Peyer's patch (tissue), 4 donors: ENCODE measurements around the gene CCDC157. TPM values are rescaled to one million over a fixed set of nuclear protein-coding genes. Genes with fewer than 3 reads are reported as not detected.
"Not testable (repeated sequence)": the region's sequence is repeated elsewhere in the genome, so short reads cannot be mapped to it uniquely, and the experiment has no call there.

Experiments used
- DNase-seq, 3 donors: peaks; one replicate each; pipeline ENCODE4 v3.0.0-alpha.2; 2017 to 2019
- H3K27ac ChIP-seq, 4 donors: fragments of 200-600 bp; sonication (generic); one replicate each; pipeline ENCODE4 v1.5.1; 2016 to 2019
- H3K27me3 ChIP-seq, 2 donors: fragments of 200-600 bp; sonication (generic); one replicate each; pipeline ENCODE4 v1.5.1; 2019
- H3K36me3 ChIP-seq, 3 donors: fragments of 200-600 bp; sonication (generic); one replicate each; pipeline ENCODE4 v1.5.1; 2016 to 2019
- H3K4me1 ChIP-seq, 4 donors: fragments of 200-600 bp; sonication (generic); one replicate each; pipeline ENCODE4 v1.5.1; 2016 to 2019
- H3K4me3 ChIP-seq, 4 donors: fragments of 200-600 bp; sonication (generic); 1 replicate in 3 of 4; 2 replicates in 1 of 4; pipeline ENCODE4 v1.5.1; 2016 to 2019; ENCODE audit warnings: mild to moderate bottlenecking in 1 of 4
- H3K9me3 ChIP-seq, 4 donors: fragments of 200-600 bp; sonication (generic); one replicate each; pipeline ENCODE4 v1.5.1; 2016 to 2019; ENCODE audit warnings: mild to moderate bottlenecking in 1 of 4
- CTCF ChIP-seq, 6 experiments: fragments of 450-650 bp in 4 of 6; fragments of 200-600 bp in 2 of 6; sonication (generic) in 1 of 6; IDR thresholded peaks; one replicate each; pipeline ENCODE4 v1.5.1; 2017 to 2019; ENCODE audit warnings: antibody characterized with exemption in 6 of 6, mild to moderate bottlenecking in 3 of 6, moderate library complexity in 1 of 6
- POLR2A ChIP-seq, 2 donors: fragments of 450-650 bp; IDR thresholded peaks; one replicate each; pipeline ENCODE4 v1.5.1; 2017; ENCODE audit warnings: antibody characterized with exemption in 2 of 2, mild to moderate bottlenecking in 2 of 2, moderate library complexity in 2 of 2
- total RNA-seq, 4 donors: library from RNA; depleted of rRNA; stranded (reverse); fragments of >200 nt; gene quantifications; one replicate each; pipeline ENCODE4 v1.1.0, GENCODE V29; 2016

CCDC157 gene
- total RNA-seq, 4 donors from 2014 or later, result 3.5 to 8.8 (median 6.9) TPM

DNA sequence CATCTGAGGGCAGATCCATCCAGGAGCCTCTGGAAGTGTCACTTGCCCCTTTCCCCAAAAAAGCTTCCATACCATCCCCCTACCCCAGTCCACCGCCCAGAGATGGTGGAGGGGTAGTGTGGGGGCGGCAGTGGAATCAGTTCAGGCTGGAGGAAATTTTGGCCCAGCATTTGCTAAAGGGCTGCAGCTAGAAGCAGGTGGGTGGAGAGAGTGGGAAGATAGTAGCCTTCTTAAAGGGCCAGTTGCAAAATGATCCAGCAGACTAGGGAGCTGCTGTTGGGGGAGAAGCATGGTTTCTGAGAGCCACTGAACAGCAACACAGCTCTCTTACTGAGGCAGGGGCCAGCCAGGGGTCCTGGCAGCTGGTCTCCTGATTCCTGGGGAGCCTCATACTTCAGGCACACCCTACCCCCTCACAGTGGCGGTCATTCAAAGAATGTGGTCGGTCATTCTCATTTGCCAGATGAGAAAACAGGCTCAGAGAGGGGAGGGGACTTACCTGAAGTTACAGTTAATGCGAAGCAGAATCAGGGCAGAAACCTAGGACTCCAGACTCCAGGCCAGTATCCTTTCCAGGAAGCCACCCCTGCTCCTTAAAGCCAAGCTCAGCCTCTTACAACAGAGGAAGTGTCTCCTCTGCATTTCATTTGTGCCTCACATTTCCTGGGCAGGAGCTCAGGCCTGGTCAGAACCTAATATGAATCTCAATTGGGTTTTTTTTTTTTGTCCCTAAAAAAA lies 45.4 kb downstream of the CCDC157 start:
- no peak for TF ChIP-seq CTCF (IDR thresholded peaks at IDR 0.05)
- no peak for TF ChIP-seq POLR2A (IDR thresholded peaks at IDR 0.05)
- no peak for DNase-seq
- H3K27me3 ChIP-seq, result no peaks in the 10 kb centered on the region
- H3K27ac ChIP-seq, result no peak overlapping the region
- no peaks in the 10 kb centered on the region for H3K9me3 ChIP-seq
- H3K4me3 ChIP-seq, result no peak overlapping the region
- peaks cover 0 to 28% (median 3%) of the 10 kb centered on the region in 4 donors for H3K4me1 ChIP-seq
- peaks cover 0 to 19% (median 0%) of the 10 kb centered on the region in 3 donors for H3K36me3 ChIP-seq

DNA sequence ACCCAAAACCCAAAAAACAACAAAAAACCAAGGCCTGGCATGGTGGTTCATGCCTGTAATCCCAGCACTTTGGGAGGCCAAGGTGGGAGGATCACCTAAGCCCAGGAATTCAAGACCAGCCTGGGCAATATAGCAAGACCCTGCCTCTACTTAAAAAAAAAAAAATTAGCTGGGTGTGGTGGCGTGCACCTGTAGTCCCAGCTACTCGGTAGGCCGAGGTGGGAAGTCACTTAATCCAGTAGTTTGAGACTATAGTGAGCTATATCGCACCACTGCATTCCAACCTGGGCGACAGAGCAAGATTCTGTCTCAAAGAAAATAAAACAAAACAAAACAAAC lies 45.9 kb downstream of the CCDC157 start:
- Histone ChIP-seq H3K36me3 (peaks cover 0 to 25% (median 0%) of the 10 kb centered on the region in 3 donors), H3K4me1 (peaks cover 0 to 23% (median 0%) of the 10 kb centered on the region in 4 donors), H3K27ac (peak overlapping the region in 1 of 4 donors; percentile 25)
- not testable (repeated sequence) for H3K4me3 ChIP-seq, H3K9me3 ChIP-seq, DNase-seq, H3K27me3 ChIP-seq

DNA sequence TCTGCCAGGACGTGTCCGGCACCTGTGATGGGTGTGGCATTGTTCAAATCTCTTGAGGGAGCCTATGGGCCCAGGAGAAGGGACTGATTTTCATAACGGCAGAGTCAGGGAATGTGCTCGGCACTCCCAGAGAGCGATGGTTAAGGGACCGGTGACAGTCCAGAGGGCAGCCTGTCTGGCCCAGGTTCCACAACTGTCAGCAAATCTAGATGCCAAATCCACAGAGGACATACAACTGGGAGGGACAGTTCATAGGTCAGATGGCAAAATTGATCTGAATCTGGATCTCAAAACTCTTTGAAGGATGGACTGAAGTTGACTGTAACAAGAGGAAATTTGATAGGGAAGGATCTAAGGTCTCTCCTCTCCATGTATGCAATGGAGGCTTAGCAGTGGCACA lies 47.5 kb downstream of the CCDC157 start:
- no peak overlapping the region for H3K4me3 ChIP-seq
- H3K36me3 ChIP-seq, result peaks cover 0 to 41% (median 0%) of the 10 kb centered on the region in 3 donors
- no peaks in the 10 kb centered on the region for H3K9me3 ChIP-seq
- H3K27ac ChIP-seq, result peak overlapping the region in 1 of 4 donors; percentile 25
- DNase-seq, result no peak
- no peaks in the 10 kb centered on the region for H3K27me3 ChIP-seq
- peaks cover 0 to 9% (median 0%) of the 10 kb centered on the region in 4 donors for H3K4me1 ChIP-seq
- TF ChIP-seq POLR2A (IDR thresholded peaks at IDR 0.05) (no peak), CTCF (IDR thresholded peaks at IDR 0.05) (no peak)

GRCh38 chr22:30405731-30406130 lies 48.9 kb downstream of the CCDC157 start:
- Histone ChIP-seq H3K27ac (no peak overlapping the region), H3K4me3 (no peak overlapping the region)
- DNase-seq, result no peak

GRCh38 chr22:30406400-30406799 lies 49.6 kb downstream of the CCDC157 start:
- DNase-seq, result no peak
- Histone ChIP-seq H3K27ac (no peak overlapping the region), H3K9me3 (no peaks in the 10 kb centered on the region), H3K36me3 (peaks cover 0 to 58% (median 0%) of the 10 kb centered on the region in 3 donors), H3K4me1 (peaks cover 0 to 9% (median 0%) of the 10 kb centered on the region in 4 donors), H3K4me3 (no peak overlapping the region), H3K27me3 (no peaks in the 10 kb centered on the region)
- TF ChIP-seq POLR2A (IDR thresholded peaks at IDR 0.05) (no peak), CTCF (IDR thresholded peaks at IDR 0.05) (no peak)

More at GRCh38 chr22:30405731-30406130, 48.9 kb downstream of the CCDC157 start:
- Histone ChIP-seq H3K4me1 (peaks cover 0 to 9% (median 0%) of the 10 kb centered on the region in 4 donors), H3K36me3 (peaks cover 0 to 55% (median 0%) of the 10 kb centered on the region in 3 donors), H3K9me3 (no peaks in the 10 kb centered on the region), H3K27me3 (no peaks in the 10 kb centered on the region)
- TF ChIP-seq POLR2A (IDR thresholded peaks at IDR 0.05) (no peak), CTCF (IDR thresholded peaks at IDR 0.05) (no peak)

DNA sequence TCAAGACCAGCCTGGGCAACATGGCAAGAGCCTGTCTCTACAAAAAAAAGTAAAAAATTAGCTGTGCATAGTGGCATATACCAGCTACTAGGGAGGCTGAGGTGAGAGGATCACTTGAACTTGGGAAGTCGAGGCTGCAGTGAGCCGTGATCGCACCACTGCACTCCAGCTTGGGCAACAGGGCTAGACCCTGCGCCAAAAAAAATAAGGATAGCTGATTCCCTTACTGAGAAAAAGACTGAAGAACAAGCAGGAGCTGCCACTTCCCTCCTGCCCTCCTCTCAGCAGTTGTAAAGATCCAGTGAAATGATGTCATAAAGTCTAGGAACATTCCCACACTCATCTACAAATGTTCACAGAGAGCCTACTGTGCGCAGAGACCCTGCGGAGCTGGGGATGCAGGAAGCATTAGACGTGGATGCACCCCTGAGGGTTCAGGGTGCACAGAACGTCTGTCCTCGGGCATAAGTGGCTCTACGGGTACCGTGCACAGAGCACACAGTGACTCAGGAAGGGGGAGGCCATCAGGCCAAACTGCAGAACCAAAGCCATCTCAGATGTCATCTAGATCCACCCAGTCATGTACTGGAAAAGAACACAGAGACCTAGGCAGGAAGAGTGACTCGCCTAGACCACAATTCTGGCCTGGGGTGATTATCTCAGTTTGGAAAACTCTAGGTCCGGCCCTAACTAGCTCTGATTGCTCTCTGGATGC lies 51.7 kb downstream of the CCDC157 start:
- H3K4me3 ChIP-seq, result no peak overlapping the region
- H3K36me3 ChIP-seq, result peaks cover 0 to 64% (median 0%) of the 10 kb centered on the region in 3 donors
- H3K9me3 ChIP-seq, result no peaks in the 10 kb centered on the region
- DNase-seq, result no peak
- H3K27ac ChIP-seq, result no peak overlapping the region
- TF ChIP-seq CTCF (IDR thresholded peaks at IDR 0.05) (no peak), POLR2A (IDR thresholded peaks at IDR 0.05) (no peak)
- no peaks in the 10 kb centered on the region for H3K27me3 ChIP-seq
- H3K4me1 ChIP-seq, result peaks cover 0 to 3% (median 0%) of the 10 kb centered on the region in 4 donors
